HEK293 (cell line): ENCODE data around the gene THSD4.

Source experiments
- CTCF ChIP-seq: fragments of 450-650 bp; formaldehyde crosslinking; IDR thresholded peaks from 2 replicates; pipeline ENCODE4 v1.5.1; 2016; ENCODE audit warnings: missing biosample characterization, missing genetic modification characterization
- KLF10 ChIP-seq: fragments of 450-650 bp; IDR thresholded peaks from 2 replicates; pipeline ENCODE4 v1.5.1; 2018; ENCODE audit warnings: missing biosample characterization, mild to moderate bottlenecking, missing genetic modification characterization
- ZBTB1 ChIP-seq: fragments of 450-650 bp; formaldehyde crosslinking; IDR thresholded peaks from 2 replicates; pipeline ENCODE4 v1.5.1; 2016; ENCODE audit warnings: missing biosample characterization, missing genetic modification characterization
- ZBTB20 ChIP-seq: fragments of 450-650 bp; formaldehyde crosslinking; IDR thresholded peaks from 2 replicates; pipeline ENCODE4 v1.5.1; 2016; ENCODE audit warnings: missing biosample characterization, missing genetic modification characterization
- ZBTB21 ChIP-seq: fragments of 450-650 bp; formaldehyde crosslinking; IDR thresholded peaks from 2 replicates; pipeline ENCODE4 v1.5.1; 2017; ENCODE audit warnings: missing biosample characterization, missing genetic modification characterization
- ZNF24 ChIP-seq: fragments of 450-650 bp; formaldehyde crosslinking; IDR thresholded peaks from 2 replicates; pipeline ENCODE4 v1.5.1; 2016; ENCODE audit warnings: missing biosample characterization, missing genetic modification characterization
- ZNF274 ChIP-seq, 2 experiments: fragments of 200-500 bp in 1 of 2; fragments of 450-650 bp in 1 of 2; sonication (Bioruptor generic) in 1 of 2; formaldehyde crosslinking in 1 of 2; IDR thresholded peaks; 2 replicates each; pipeline versions ENCODE4 v1.5.1 to v1.6.1; 2014 to 2016; ENCODE audit warnings: borderline replicate concordance in 1 of 2, inconsistent platforms in 1 of 2, low read length in 1 of 2, missing biosample characterization in 1 of 2, missing genetic modification characterization in 1 of 2
- ZNF37A ChIP-seq: fragments of 450-650 bp; IDR thresholded peaks from 2 replicates; pipeline ENCODE4 v1.5.1; 2018; ENCODE audit warnings: missing biosample characterization, missing genetic modification characterization
- ZNF404 ChIP-seq: fragments of 450-650 bp; formaldehyde crosslinking; IDR thresholded peaks from 2 replicates; pipeline ENCODE4 v1.5.1; 2017; ENCODE audit warnings: missing biosample characterization, missing genetic modification characterization
- ZNF776 ChIP-seq: fragments of 450-650 bp; formaldehyde crosslinking; IDR thresholded peaks from 2 replicates; pipeline ENCODE4 v1.5.0; 2017; ENCODE audit warnings: missing biosample characterization, missing genetic modification characterization, borderline replicate concordance

DNA sequence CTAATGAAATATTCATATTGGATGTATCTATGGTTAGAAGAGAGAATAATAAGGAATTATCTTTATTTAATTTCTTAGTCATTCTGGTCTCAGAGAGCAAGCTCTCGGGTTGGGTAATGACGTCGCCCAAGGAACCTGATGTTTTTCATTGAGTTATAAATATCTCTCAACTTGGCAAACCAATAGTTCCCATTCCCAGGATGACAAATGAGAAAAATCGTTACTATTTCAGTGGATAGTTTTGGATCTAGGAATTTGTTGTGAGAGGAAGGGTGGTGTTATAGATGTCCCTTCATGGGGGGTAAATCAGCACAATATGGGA lies 532.2 kb downstream of the THSD4 start:
- TF ChIP-seq CTCF (tag by site-specific recombination): no peak
- no peak for TF ChIP-seq ZBTB21 (tag by site-specific recombination)
- TF ChIP-seq ZNF274 (IDR thresholded peaks at IDR 0.05; ENCODE audit: low read length): no peak
- TF ChIP-seq ZNF274 (tag by site-specific recombination; IDR thresholded peaks at IDR 0.05; ENCODE audit: borderline replicate concordance): no peak
- TF ChIP-seq ZNF37A (tag by site-specific recombination): no peak
- TF ChIP-seq KLF10 (tag by site-specific recombination): no peak
- no peak for TF ChIP-seq ZBTB20 (tag by site-specific recombination)
- no peak for TF ChIP-seq ZNF24 (tag by site-specific recombination)
- no peak for TF ChIP-seq ZNF404 (tag by site-specific recombination)
- TF ChIP-seq ZNF776: no peak
- no peak for TF ChIP-seq ZBTB1 (tag by site-specific recombination)
